Measurements from ENCODE around the gene NPFFR1.
"Not testable (repeated sequence)": the region's sequence is repeated elsewhere in the genome, so short reads cannot be mapped to it uniquely, and the experiment has no call there.

The NPFFR1 gene

DNA sequence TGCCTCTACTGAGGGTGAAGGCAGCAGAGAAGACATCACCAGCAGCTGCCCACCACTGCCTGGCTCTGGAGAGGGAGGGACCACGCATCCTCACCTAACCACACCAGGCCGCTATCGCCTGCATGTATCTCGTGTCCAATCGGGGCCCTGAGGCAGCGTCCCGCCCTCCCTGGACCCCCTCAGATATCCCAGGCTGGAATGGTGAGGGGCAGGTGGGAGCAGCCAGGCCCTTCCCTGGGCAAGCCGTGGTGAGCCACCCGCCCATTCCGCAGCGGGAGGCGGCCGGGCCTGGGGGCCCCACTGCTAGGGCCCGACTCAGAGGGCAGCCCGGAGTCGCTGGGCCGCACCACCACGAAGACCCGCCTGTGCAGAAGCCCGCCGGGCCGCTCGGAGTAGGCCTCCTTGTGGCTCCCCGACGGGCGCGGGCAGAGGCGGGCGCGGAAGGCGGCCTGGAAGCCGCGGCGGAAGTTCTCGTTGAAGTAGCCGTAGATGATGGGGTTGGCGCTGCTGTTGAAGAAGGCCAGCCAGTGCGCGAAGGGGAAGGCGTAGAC is 29.0 kb downstream of the NPFFR1 start:
- no peak for DNase-seq

GRCh38 chr10:70253878-70254765 is 29.7 kb downstream of the NPFFR1 start:
- DNase-seq = no peak

- no peak for DNase-seq
These were observed 32.7 kb downstream of the NPFFR1 start for GRCh38 chr10:70250961-70251680.

DNA sequence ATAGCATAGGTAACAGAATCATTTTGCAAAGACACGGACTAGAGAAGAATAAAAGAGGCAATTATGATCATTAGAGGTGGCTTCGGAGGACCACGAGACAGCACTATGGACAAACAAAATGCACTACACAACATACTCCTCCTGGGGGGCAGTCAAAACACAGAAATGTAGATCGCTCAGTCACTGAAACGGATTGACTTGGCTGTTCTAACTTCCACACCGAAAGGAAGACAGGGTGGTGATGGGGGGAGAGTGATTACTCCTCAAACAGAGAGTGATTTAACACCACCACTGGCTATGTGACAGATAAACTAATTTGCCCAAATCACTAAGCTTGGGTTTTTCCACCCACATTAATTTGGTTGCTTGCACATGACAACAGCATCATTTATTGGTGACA is 36.4 kb downstream of the NPFFR1 start:
- DNase-seq = no peak

DNA sequence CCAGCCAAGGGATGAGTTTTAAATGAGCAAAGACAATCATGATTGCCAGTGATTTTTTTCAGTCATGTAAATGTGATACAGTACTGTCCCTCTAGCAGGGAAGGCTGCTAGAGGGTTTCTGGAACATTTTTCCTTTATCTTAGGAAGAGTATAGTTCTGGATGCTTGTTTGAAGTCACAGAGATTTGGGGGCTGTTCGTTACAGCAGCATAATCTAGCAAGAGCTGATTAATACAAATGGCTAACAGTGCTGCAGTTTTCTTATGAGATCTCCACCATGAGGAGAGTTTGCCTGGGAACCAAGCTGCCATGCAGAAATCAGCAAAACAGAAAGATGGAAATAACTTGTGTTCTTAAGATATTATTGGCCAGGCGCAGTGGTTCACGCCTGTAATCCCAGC is 42.7 kb downstream of the NPFFR1 start:
- no peak for DNase-seq

- not testable (repeated sequence) for DNase-seq
These were observed 43.8 kb downstream of the NPFFR1 start for GRCh38 chr10:70239986-70240385.

GRCh38 chr10:70239077-70239976 is 44.5 kb downstream of the NPFFR1 start:
- DNase-seq = not testable (repeated sequence)

DNA sequence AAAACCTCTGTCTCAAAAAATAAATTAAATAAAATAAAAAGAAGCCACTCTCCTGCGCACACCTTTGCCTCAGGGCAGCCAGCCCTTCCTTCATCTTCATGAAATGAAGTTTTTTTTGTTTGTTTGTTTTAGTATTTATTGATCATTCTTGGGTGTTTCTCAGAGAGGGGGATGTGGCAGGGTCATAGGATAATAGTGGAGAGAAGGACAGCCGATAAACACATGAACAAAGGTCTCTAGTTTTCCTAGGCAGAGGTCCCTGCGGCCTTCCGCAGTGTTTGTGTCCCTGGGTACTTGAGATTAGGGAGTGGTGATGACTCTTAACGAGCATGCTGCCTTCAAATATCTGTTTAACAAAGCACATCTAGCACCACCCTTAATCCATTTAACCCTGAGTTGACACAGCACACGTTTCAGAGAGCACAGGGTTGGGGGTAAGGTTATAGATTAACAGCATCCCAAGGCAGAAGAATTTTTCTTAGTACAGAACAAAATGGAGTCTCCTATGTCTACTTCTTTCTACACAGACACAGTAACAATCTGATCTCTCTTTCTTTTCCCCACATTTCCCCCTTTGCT is 45.8 kb downstream of the NPFFR1 start:
- DNase-seq = not testable (repeated sequence)

DNA sequence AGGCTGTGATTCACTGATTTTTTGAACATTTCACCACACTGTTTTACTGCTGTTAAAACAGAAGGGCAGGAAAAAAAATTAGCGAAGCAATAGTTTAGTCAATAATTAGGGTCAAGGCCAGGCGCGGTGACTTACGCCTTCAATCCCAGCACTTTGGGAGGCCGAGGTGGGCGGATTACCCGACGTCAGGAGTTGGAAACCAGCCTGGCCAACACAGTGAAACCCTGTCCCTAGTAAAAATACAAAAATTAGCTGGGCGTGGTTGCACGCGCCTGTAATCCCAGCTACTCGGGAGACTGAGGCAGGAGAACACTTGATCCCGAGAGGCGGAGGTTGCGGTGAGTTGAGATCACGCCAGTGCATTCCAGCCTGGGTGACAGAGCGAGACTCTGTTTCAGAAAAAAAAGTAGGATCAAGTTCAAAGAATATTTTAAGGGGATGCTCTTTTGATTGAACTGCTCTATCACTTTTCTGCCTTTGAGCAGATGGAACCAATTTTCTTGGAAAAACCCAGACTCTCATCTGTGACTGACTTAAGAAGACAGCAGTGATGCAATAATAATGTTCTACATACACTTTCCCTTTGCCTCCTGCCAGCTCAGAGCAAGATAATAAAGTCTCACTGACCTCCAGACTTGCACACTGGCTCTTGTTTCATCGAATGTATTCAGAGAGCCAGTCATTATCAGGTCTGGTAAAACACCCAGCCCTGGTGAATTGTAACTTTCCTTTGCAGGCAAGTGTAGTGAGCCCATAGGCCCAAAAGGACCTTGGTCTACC is 48.9 kb downstream of the NPFFR1 start:
- DNase-seq = no peak

DNA sequence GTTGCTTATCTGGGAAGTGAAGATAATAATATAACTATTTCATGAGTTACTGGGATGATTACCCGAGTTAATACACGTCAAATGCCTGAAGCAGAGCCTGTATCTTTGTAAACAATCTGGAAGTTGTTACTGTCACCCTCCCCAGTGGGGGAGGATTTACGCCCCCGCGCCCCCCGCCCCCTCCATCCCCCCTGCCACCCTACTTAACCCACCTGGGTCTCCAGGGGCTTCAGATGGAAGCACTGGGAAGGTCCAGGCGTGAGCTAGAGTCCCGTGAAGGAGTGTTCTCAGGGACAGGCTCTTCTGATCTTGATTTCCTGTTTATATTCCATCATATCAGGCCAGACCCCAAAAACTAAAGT is 49.9 kb downstream of the NPFFR1 start:
- no peak for DNase-seq

- DNase-seq = peak; percentile 51
These were observed 50.5 kb downstream of the NPFFR1 start, which contains the start of gene PPA1 for GRCh38 chr10:70233109-70233938. Gene PPA1, minus strand, starts transcription at chr10:70233429. Its CDS starts 102 bp downstream, at chr10:70233327.

- DNase-seq = no peak
These were observed 51.0 kb downstream of the NPFFR1 start for GRCh38 chr10:70232859-70233108.

GRCh38 chr10:70232155-70232858 is 51.5 kb downstream of the NPFFR1 start:
- no peak for DNase-seq

GRCh38 chr10:70228491-70228890 is 55.3 kb downstream of the NPFFR1 start:
- DNase-seq = no peak

GRCh38 chr10:70227548-70228320 is 56.1 kb downstream of the NPFFR1 start:
- no peak for DNase-seq

DNA sequence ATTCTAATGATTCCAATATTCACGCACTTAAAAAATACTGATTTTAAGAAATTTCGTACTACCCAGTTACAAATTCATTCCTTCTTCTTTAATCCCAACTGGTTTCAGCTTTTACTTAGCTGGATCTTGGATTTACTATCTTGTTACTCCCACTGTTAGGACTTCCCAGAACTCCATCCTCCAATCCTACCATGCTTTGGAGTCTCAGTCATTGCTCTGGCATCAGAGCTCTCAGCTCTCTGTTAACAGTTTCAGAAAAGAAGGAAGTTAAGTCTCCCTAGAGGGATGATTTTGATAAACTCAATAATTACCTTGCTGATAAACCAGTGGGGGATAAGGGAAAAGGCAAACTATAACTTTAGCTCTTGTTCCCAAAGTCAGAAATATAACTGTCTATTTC is 60.1 kb downstream of the NPFFR1 start:
- no peak for DNase-seq

DNA sequence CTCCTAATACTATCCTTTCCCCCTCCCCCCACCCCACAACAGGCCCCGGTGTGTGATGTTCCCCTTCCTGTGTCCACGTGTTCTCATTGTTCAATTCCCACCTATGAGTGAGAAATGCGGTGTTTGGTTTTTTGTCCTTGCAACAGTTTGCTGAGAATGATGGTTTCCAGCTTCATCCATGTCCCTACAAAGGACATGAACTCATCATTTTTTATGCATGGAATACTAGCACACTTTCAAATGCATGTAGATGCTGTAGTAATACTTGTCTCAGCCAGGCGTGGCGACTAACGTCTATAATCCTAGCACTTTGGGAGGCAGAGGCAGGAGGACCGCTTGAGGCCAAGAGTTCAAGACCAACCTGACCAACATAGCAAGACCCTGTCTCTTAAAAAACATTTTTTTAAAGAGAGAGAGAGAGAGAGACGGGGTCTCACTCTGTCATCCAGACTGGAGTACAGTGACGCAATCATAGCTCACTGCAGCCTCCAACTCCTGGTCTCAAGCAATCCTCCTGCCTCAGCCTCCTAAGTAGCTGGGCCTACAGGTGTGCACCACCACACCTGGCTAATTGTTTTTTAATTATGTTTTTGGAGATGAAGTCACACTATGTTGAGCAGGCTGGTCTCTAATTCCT is 60.9 kb downstream of the NPFFR1 start:
- not testable (repeated sequence) for DNase-seq

DNA sequence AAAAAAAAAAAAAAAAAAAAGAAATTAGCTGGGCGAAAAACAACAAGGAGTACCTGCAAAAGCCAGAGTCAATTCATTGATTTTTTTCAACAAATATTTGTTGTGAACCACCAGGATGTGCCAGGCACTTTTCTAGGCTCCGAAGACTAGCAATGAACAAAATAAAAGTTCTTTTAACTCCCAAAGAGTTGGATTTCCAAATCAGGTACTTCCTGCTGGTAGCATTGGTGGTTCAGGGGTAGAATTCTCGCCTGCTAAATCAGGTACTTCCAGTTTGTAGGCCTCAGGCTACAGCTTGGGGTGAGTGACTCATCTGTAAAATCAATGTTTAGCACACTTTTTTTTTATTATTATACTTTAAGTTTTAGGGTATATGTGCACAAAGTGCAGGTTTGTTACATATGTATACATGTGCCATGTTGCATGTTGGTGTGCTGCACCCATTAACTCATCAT is 61.4 kb downstream of the NPFFR1 start:
- no peak for DNase-seq

GRCh38 chr10:70221030-70221429 is 62.8 kb downstream of the NPFFR1 start:
- no peak for DNase-seq
